Endothelial cell of umbilical vein (primary cell): Measurements from ENCODE around the gene BORCS5. TPM values are rescaled to one million over a fixed set of nuclear protein-coding genes. Genes with fewer than 3 reads are reported as not detected.

Experiments
- BruUV-seq: library from RNA; stranded (reverse); fragments of 400-500 nt; replicated peaks from 2 replicates; lab custom pipeline; 2021; lab: Mats Ljungman, UMichigan
- CTCF ChIA-PET: fragments of 300-600, 350-600 bp; sonication (Branson Sonifier 250); formaldehyde crosslinking; loops from one replicate; lab custom pipeline; 2021; ENCODE audit warnings: antibody characterized with exemption, inconsistent platforms; lab: Charles Lee
- POLR2A ChIA-PET: fragments of 300-600, 350-600 bp; sonication (Branson Sonifier 250); formaldehyde crosslinking; loops from one replicate; lab custom pipeline; 2021; ENCODE audit warnings: antibody characterized with exemption, inconsistent platforms; lab: Charles Lee
- DNase-seq: peaks from one replicate; pipeline ENCODE4 v3.0.0-alpha.2; 2011; ENCODE audit warnings: low read depth, low spot score
- FAIRE-seq: peaks from 2 replicates; lab custom pipeline; 2011; peaks lifted over from hg19 to GRCh38; lab: Jason Lieb, UNC
- H2AFZ ChIP-seq: 2 replicates; pipeline ENCODE4 v1.6.0; 2012; ENCODE audit warnings: low read depth, low read length, control low read depth, inconsistent platforms
- H3K27ac ChIP-seq: 2 replicates; pipeline ENCODE4 v1.5.1; 2011; ENCODE audit warnings: low read depth, mild to moderate bottlenecking, control low read depth, low read length, moderate library complexity; ENCODE audit not compliant: insufficient read depth
- H3K27me3 ChIP-seq, 2 experiments: 2 replicates each; pipeline versions ENCODE4 v1.6.0 to v1.6.1; 2011; ENCODE audit warnings: low read length in 2 of 2, mixed read lengths in 1 of 2; ENCODE audit not compliant: control insufficient read depth in 2 of 2, insufficient read depth in 2 of 2
- H3K36me3 ChIP-seq, 2 experiments: 2 replicates in 1 of 2; 3 replicates in 1 of 2; pipeline ENCODE4 v1.5.1; 2011; ENCODE audit warnings: low read length in 2 of 2, mild to moderate bottlenecking in 1 of 2, moderate library complexity in 1 of 2; ENCODE audit not compliant: control insufficient read depth in 2 of 2, insufficient read depth in 2 of 2; ENCODE audit errors: extremely low read depth in 1 of 2
- H3K4me1 ChIP-seq: 3 replicates; pipeline ENCODE4 v1.5.1; 2011; ENCODE audit warnings: mild to moderate bottlenecking, low read length; ENCODE audit not compliant: control insufficient read depth, insufficient read depth; ENCODE audit errors: extremely low read depth
- H3K4me2 ChIP-seq: 2 replicates; pipeline ENCODE4 v1.6.1; 2011; ENCODE audit warnings: low read length, control low read depth, mixed read lengths; ENCODE audit not compliant: insufficient read depth
- H3K4me3 ChIP-seq, 3 experiments: fragments of 200-600 bp in 1 of 3; sonication (generic), shearing (Covaris generic) in 1 of 3; replicated peaks in 1 of 3; 2 replicates each; pipeline ENCODE4 v1.5.1; 2011 to 2016; ENCODE audit warnings: control low read depth in 3 of 3, low read length in 3 of 3, mild to moderate bottlenecking in 2 of 3, inconsistent platforms in 1 of 3, low read depth in 1 of 3, moderate library complexity in 1 of 3; ENCODE audit not compliant: insufficient read depth in 1 of 3
- H3K79me2 ChIP-seq: 2 replicates; pipeline ENCODE4 v1.6.0; 2012; ENCODE audit warnings: low read length, inconsistent platforms; ENCODE audit not compliant: control insufficient read depth, insufficient read depth
- H3K9ac ChIP-seq: replicated peaks from 2 replicates; pipeline ENCODE3; 2011; ENCODE audit warnings: low read length, control low read depth; ENCODE audit not compliant: insufficient read depth; ENCODE audit errors: extremely low read depth
- H3K9me1 ChIP-seq: replicated peaks from 3 replicates; pipeline ENCODE4 v1.6.0; 2011; ENCODE audit warnings: mild to moderate bottlenecking, low read length; ENCODE audit not compliant: control insufficient read depth, insufficient read depth; ENCODE audit errors: extremely low read depth
- H3K9me3 ChIP-seq: replicated peaks from 2 replicates; pipeline ENCODE4 v1.5.1; 2012; ENCODE audit warnings: low read length, inconsistent platforms; ENCODE audit not compliant: control insufficient read depth, insufficient read depth
- H4K20me1 ChIP-seq: replicated peaks from 2 replicates; pipeline ENCODE3; 2011; ENCODE audit warnings: mild to moderate bottlenecking, low read length; ENCODE audit not compliant: control insufficient read depth, insufficient read depth; ENCODE audit errors: extremely low read depth
- EZH2 ChIP-seq: IDR thresholded peaks from 2 replicates; pipeline ENCODE4 v1.6.1; 2012; ENCODE audit warnings: borderline replicate concordance, low read depth, mild to moderate bottlenecking, moderate library complexity, low read length, inconsistent platforms; ENCODE audit not compliant: severe bottlenecking
- FOS ChIP-seq: IDR thresholded peaks from 2 replicates; pipeline ENCODE4 v1.6.1; 2011; ENCODE audit warnings: mild to moderate bottlenecking, low read length, moderate library complexity, borderline replicate concordance; ENCODE audit not compliant: insufficient read depth
- GATA2 ChIP-seq: IDR thresholded peaks from 2 replicates; pipeline ENCODE4 v1.7.0; 2011; ENCODE audit warnings: low read depth, mild to moderate bottlenecking, moderate library complexity, mixed read lengths, low read length; ENCODE audit not compliant: insufficient read length, insufficient read depth
- JUN ChIP-seq: IDR thresholded peaks from 2 replicates; pipeline ENCODE4 v1.6.1; 2011; ENCODE audit warnings: borderline replicate concordance, low read depth; ENCODE audit not compliant: insufficient read length, insufficient read depth
- MYC ChIP-seq: IDR thresholded peaks from one replicate; pipeline ENCODE4 v1.6.1; 2011; ENCODE audit warnings: mild to moderate bottlenecking, low read depth, low read length
- POLR2A ChIP-seq: IDR thresholded peaks from 2 replicates; pipeline ENCODE4 v1.6.1; 2012; ENCODE audit warnings: low read depth, mild to moderate bottlenecking, control low read depth, low read length
- POLR2AphosphoS5 ChIP-seq: IDR thresholded peaks from 2 replicates; pipeline ENCODE4 v1.6.1; 2012; ENCODE audit warnings: low read depth, mild to moderate bottlenecking, control low read depth, low read length, moderate library complexity; ENCODE audit not compliant: insufficient read depth
- dilution Hi-C: fragments of 300-500 bp; cut with MboI; formaldehyde crosslinking; loops from one replicate; pipeline ENCODE4 v1.15.0; 2019; ENCODE audit warnings: low sequenced_read_pairs; ENCODE audit not compliant: extremely low pct_ligation_motif_present
- intact Hi-C: fragments of 100-400 bp; cut with micrococcal nuclease; formaldehyde crosslinking; loops from one replicate; pipeline ENCODE4 v1.10.0; 2022
- polyA plus RNA-seq, 4 experiments: library from polyadenylated mRNA; depleted of rRNA in 3 of 4; stranded (reverse) in 3 of 4; unstranded in 1 of 4; fragments of >200 nt; gene quantifications; 2 replicates each; pipeline versions ENCODE4 v1.2.1 to v1.2.3, GENCODE V29; 2011 to 2012; ENCODE audit warnings: missing spikeins in 1 of 4
- total RNA-seq: library from RNA; stranded (reverse); gene quantifications from 2 replicates; pipeline ENCODE4 v1.2.3, GENCODE V29; 2021
- TF ChIP-seq, protein P1 (sequence below): IDR thresholded peaks from 2 replicates; pipeline ENCODE4 v1.6.1; 2011; ENCODE audit not compliant: insufficient read depth, insufficient read length
- TF ChIP-seq, protein P2 (sequence below), 2 donors: IDR thresholded peaks; 1 replicate in 1 of 2; 2 replicates in 1 of 2; pipeline ENCODE4 v1.5.1; 2011; ENCODE audit warnings: low read length in 2 of 2, mild to moderate bottlenecking in 2 of 2, moderate library complexity in 2 of 2, control low read depth in 1 of 2, inconsistent platforms in 1 of 2, low read depth in 1 of 2; ENCODE audit not compliant: insufficient read depth in 1 of 2; ENCODE audit errors: extremely low read depth in 1 of 2

The BORCS5 gene
- total and polyA plus RNA-seq, 2 donors (not counting 3 experiments of a cell fraction or from before 2014, with no cell fraction given): 8.3 to 10.5 TPM

DNA sequence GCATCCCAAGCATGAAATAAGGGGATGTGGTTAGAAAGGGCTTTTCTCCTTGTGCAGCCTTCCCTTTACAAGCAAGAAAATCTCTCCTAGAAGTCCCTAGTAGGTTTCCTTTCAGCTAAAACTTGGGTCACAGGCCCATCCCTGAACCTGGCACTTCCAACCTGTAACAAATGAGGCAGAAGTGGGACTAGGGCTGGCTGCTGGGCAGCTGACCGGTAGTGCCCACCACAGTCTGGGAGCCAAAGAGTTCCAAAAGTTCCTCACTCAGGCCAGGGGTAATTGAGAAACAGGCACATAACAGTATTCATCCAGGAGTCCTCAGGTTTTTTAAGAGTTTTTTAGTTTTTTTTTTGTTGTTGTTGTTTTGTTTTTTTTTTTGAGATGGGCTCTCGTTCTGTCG is 30.6 kb upstream of the BORCS5 start:
- FAIRE-seq (no peak), DNase-seq (no peak)
- dilution Hi-C loops: loop anchor here (25.0 kb wide), 1 partner anchor 239 kb away; no protein-coding TSS in a partner anchor
- H2AFZ ChIP-seq: no peak overlapping the region
- no peak overlapping the region for H3K9ac ChIP-seq
- H3K27me3 ChIP-seq: no peaks in the 10 kb centered on the region
- no peaks in the 10 kb centered on the region for H3K9me3 ChIP-seq
- H3K4me3 ChIP-seq: no peak overlapping the region
- peaks cover 8% of the 10 kb centered on the region for H3K4me1 ChIP-seq
- H3K36me3 ChIP-seq: peaks cover 0 to 6% of the 10 kb centered on the region in 2 experiments
- no peak overlapping the region for H3K27ac ChIP-seq
- POLR2A ChIA-PET: no interaction called here
- no peaks in the 10 kb centered on the region for H4K20me1 ChIP-seq
- H3K9me1 ChIP-seq: no peaks in the 10 kb centered on the region
- no TSS peak for BruUV-seq
- intact Hi-C loops: loop anchor here (2.0 kb wide), 2 partner anchors 59 to 289 kb away; partner anchors contain the start of gene LRP6
- H3K4me2 ChIP-seq: no peak overlapping the region
- no peak for TF ChIP-seq FOS
- no peak for TF ChIP-seq GATA2
- no peak for TF ChIP-seq POLR2AphosphoS5
- TF ChIP-seq JUN: no peak
- TF ChIP-seq EZH2: no peak
- TF ChIP-seq MYC: no peak
- TF ChIP-seq, protein P1, sequence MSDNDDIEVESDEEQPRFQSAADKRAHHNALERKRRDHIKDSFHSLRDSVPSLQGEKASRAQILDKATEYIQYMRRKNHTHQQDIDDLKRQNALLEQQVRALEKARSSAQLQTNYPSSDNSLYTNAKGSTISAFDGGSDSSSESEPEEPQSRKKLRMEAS: no peak
- TF ChIP-seq, protein P2, sequence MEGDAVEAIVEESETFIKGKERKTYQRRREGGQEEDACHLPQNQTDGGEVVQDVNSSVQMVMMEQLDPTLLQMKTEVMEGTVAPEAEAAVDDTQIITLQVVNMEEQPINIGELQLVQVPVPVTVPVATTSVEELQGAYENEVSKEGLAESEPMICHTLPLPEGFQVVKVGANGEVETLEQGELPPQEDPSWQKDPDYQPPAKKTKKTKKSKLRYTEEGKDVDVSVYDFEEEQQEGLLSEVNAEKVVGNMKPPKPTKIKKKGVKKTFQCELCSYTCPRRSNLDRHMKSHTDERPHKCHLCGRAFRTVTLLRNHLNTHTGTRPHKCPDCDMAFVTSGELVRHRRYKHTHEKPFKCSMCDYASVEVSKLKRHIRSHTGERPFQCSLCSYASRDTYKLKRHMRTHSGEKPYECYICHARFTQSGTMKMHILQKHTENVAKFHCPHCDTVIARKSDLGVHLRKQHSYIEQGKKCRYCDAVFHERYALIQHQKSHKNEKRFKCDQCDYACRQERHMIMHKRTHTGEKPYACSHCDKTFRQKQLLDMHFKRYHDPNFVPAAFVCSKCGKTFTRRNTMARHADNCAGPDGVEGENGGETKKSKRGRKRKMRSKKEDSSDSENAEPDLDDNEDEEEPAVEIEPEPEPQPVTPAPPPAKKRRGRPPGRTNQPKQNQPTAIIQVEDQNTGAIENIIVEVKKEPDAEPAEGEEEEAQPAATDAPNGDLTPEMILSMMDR (IDR thresholded peaks at IDR 0.05; ENCODE audit: extremely low read depth in 1 of 2, insufficient read depth in 1 of 2, low read depth in 1 of 2, low read length in 2 of 2): no peak
- TF ChIP-seq POLR2A: no peak
- CTCF ChIA-PET: interaction anchor here (0.7 to 7.2 kb wide), 5 partner anchors 65 to 293 kb away, joined by 3 to 155 read pairs (median 7); no protein-coding TSS in a partner anchor
- peaks cover 6% of the 10 kb centered on the region for H3K79me2 ChIP-seq
